Tibial nerve (tissue), 4 donors: ENCODE data around the gene DPP3.

Experiments used
- EP300 ChIP-seq, 2 donors: sonication (generic); formaldehyde crosslinking; IDR thresholded peaks; one replicate each; pipeline ENCODE4 v1.6.1; 2017; ENCODE audit warnings: antibody characterized with exemption in 2 of 2, mild to moderate bottlenecking in 1 of 2
- POLR2A ChIP-seq, 2 donors: fragments of 450-650 bp; IDR thresholded peaks; one replicate each; pipeline ENCODE4 v1.6.1; 2017; ENCODE audit warnings: antibody characterized with exemption in 2 of 2, mild to moderate bottlenecking in 2 of 2, moderate library complexity in 2 of 2
- TF ChIP-seq, protein P1 (sequence below), 5 experiments: fragments of 200-600 bp in 3 of 5; fragments of 450-650 bp in 2 of 5; sonication (generic) in 3 of 5; IDR thresholded peaks; one replicate each; pipeline ENCODE4 v1.5.1; 2016 to 2019; ENCODE audit warnings: antibody characterized with exemption in 5 of 5, mild to moderate bottlenecking in 3 of 5, moderate library complexity in 2 of 5

DNA sequence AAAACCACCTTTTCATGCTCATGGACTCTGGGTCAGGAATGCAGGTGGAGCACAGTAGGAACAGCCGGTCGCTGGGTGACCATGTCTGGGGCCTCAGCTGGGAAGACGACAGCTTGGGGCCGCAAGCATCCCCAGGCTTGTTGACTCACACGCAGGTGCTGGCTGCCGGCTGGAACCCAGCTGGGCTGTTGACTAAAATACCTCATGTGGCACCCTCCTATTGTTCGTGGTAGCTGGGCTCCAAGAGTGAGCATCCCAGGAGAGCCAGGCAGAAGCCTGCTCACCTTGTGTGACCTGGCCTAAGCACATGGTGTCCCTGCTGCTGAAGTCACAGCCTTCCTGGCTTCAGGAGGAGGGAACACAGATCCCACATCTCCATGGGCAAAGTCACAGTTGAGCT is 9.4 kb downstream of the DPP3 start:
- TF ChIP-seq, protein P1, sequence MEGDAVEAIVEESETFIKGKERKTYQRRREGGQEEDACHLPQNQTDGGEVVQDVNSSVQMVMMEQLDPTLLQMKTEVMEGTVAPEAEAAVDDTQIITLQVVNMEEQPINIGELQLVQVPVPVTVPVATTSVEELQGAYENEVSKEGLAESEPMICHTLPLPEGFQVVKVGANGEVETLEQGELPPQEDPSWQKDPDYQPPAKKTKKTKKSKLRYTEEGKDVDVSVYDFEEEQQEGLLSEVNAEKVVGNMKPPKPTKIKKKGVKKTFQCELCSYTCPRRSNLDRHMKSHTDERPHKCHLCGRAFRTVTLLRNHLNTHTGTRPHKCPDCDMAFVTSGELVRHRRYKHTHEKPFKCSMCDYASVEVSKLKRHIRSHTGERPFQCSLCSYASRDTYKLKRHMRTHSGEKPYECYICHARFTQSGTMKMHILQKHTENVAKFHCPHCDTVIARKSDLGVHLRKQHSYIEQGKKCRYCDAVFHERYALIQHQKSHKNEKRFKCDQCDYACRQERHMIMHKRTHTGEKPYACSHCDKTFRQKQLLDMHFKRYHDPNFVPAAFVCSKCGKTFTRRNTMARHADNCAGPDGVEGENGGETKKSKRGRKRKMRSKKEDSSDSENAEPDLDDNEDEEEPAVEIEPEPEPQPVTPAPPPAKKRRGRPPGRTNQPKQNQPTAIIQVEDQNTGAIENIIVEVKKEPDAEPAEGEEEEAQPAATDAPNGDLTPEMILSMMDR (IDR thresholded peaks at IDR 0.05): no peak
- no peak for TF ChIP-seq POLR2A (IDR thresholded peaks at IDR 0.05)
- TF ChIP-seq EP300 (IDR thresholded peaks at IDR 0.05): no peak
